Retinal pigment epithelial cell (primary cell): ENCODE measurements around the gene CD247.

ENCODE experiments used
- DNase-seq: peaks from one replicate; pipeline ENCODE4 v3.0.0-alpha.2; 2010; ENCODE audit warnings: low read depth
- H3K4me3 ChIP-seq: 2 replicates; pipeline ENCODE4 v1.5.1; 2011; ENCODE audit warnings: mild to moderate bottlenecking, low read length, control low read depth, moderate library complexity
- TF ChIP-seq, protein P1 (sequence below): conservative IDR thresholded peaks from 2 replicates; pipeline ENCODE4 v1.5.1; 2011; ENCODE audit warnings: low read depth, low read length, control low read depth, inconsistent platforms

CD247 gene

GRCh38 chr1:167488786-167489185 is 29.5 kb downstream of the CD247 start:
- no peak overlapping the region for H3K4me3 ChIP-seq
- DNase-seq = no peak
- TF ChIP-seq, protein P1, sequence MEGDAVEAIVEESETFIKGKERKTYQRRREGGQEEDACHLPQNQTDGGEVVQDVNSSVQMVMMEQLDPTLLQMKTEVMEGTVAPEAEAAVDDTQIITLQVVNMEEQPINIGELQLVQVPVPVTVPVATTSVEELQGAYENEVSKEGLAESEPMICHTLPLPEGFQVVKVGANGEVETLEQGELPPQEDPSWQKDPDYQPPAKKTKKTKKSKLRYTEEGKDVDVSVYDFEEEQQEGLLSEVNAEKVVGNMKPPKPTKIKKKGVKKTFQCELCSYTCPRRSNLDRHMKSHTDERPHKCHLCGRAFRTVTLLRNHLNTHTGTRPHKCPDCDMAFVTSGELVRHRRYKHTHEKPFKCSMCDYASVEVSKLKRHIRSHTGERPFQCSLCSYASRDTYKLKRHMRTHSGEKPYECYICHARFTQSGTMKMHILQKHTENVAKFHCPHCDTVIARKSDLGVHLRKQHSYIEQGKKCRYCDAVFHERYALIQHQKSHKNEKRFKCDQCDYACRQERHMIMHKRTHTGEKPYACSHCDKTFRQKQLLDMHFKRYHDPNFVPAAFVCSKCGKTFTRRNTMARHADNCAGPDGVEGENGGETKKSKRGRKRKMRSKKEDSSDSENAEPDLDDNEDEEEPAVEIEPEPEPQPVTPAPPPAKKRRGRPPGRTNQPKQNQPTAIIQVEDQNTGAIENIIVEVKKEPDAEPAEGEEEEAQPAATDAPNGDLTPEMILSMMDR = no peak

GRCh38 chr1:167487614-167488013 is 30.7 kb downstream of the CD247 start:
- TF ChIP-seq, protein P1 = no peak
- DNase-seq = no peak
- H3K4me3 ChIP-seq = no peak overlapping the region

DNA sequence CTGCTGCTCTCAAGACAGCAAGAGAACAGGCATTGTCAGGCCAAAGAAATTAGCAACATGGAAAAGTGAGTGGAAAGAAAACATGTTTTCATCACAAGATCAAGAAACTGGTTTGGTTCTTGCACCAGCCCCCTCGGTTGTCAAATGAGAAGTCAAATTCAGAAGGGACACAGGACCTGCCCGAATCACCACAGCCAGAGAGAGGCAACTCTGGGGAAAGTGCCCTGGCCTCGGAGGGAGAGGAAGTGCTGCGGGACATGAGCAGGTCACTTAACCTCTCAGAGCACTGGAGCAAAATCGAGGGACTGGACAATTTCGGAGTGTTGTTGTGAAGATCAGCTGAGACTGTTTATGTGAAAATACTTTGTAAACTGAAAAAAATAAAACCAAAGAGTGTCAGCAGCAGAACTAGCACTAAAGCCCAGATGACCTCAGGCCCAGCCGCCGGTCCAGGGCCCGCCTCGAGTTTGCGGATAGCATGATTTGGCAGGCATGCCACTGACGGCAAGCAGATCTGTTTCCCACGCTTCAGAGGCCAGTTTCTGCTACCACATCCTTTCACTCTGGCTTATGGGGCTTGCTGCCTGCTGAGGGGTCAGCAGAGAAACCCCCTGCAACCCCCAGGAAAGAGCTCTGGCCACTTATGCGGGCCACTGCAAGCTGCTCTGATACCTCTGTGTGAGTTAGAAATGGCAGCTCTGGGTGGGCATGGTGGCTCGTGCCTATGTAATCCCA is 32.1 kb downstream of the CD247 start:
- TF ChIP-seq, protein P1 = no peak
- no peak overlapping the region for H3K4me3 ChIP-seq
- DNase-seq = no peak

- no peak for DNase-seq
- TF ChIP-seq, protein P1 = no peak
- H3K4me3 ChIP-seq = no peak overlapping the region
Observed at GRCh38 chr1:167484726-167485502, 33.4 kb downstream of the CD247 start.

DNA sequence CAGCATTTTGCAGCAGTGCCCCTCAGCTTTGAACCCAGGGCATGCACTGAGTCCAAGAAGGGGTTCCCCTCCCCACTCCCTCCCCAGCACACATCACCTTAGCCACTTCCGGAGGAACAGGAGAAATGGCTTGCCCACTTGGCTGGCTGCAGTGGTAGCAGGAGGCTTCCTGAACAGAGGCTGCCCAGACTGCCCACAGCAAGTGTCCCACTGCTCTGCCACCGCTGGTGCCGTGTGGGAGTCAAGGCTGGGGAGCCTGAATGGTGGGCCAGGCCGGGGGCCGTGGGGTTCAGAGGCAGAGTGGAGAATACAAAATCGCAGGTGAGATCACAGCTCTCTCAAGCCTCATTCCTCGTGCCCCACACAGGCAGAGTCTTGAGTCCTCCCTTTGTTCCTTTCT is 34.5 kb downstream of the CD247 start:
- H3K4me3 ChIP-seq = no peak overlapping the region
- TF ChIP-seq, protein P1 = no peak
- no peak for DNase-seq

- DNase-seq = no peak
- no peak overlapping the region for H3K4me3 ChIP-seq
- TF ChIP-seq, protein P1 = no peak
Observed at GRCh38 chr1:167482184-167482583, 36.1 kb downstream of the CD247 start.
